GM12865 (cell line): ENCODE measurements around the gene ARHGEF2.
A peak's percentile ranks its signal among the peaks of the same experiment; 100 is the strongest.
"Not testable (repeated sequence)": the region's sequence is repeated elsewhere in the genome, so short reads cannot be mapped to it uniquely, and the experiment has no call there.

Source experiments
- DNase-seq: peaks from one replicate; pipeline ENCODE4 v3.0.0; 2010; ENCODE audit warnings: low read depth
- H3K4me3 ChIP-seq: 2 replicates; pipeline ENCODE4 v1.5.1; 2011; ENCODE audit warnings: mild to moderate bottlenecking, low read depth, low read length, control low read depth
- TF ChIP-seq, protein P1 (sequence below): IDR thresholded peaks from 2 replicates; pipeline ENCODE4 v1.5.1; 2011; ENCODE audit warnings: low read length, control low read depth, low read depth, inconsistent platforms; ENCODE audit not compliant: insufficient read depth; ENCODE audit errors: missing control alignments

The ARHGEF2 gene

DNA sequence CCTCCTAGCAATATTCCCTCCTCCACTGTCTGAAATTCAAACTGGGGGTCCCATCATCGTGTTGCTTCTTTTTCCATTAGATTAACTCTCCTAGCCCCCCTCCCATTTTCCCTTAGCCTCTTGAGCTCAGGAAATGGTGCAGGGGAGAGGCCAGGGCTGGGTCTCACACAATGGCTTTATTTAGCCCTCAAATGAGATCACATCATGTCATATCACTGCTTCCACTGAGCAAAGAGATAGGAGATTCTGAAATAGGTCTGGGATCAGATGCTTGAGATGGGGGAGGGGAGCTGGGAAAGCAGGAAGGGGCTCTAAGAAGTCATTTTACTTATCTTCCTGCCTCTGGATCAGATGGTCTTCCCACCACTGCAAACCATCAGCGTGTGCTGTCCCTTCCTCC, 17.8 kb upstream of the ARHGEF2 start:
- TF ChIP-seq, protein P1, sequence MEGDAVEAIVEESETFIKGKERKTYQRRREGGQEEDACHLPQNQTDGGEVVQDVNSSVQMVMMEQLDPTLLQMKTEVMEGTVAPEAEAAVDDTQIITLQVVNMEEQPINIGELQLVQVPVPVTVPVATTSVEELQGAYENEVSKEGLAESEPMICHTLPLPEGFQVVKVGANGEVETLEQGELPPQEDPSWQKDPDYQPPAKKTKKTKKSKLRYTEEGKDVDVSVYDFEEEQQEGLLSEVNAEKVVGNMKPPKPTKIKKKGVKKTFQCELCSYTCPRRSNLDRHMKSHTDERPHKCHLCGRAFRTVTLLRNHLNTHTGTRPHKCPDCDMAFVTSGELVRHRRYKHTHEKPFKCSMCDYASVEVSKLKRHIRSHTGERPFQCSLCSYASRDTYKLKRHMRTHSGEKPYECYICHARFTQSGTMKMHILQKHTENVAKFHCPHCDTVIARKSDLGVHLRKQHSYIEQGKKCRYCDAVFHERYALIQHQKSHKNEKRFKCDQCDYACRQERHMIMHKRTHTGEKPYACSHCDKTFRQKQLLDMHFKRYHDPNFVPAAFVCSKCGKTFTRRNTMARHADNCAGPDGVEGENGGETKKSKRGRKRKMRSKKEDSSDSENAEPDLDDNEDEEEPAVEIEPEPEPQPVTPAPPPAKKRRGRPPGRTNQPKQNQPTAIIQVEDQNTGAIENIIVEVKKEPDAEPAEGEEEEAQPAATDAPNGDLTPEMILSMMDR, result no peak
- no peak overlapping the region for H3K4me3 ChIP-seq
- DNase-seq, result no peak

DNA sequence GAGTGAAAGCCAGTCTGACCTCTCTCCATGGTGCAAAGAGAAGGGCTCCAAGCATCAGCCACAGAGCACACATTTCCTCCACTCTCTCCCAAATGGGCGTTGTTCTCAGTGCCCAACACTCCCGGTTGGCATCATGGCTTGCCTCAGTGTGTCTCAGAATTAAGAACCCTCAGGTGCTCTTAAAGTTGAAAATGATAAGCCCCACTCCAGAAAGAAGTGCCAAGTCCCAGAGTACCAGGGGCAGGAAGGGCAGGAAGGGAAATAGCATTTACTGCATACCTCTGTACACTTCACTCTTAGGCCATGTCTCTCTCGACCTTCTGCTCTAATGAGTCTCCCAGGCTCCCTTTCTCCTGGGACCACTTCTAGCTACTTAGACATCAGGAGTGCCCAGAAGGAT, 15.2 kb upstream of the ARHGEF2 start:
- DNase-seq, result no peak
- no peak overlapping the region for H3K4me3 ChIP-seq
- TF ChIP-seq, protein P1, result no peak

DNA sequence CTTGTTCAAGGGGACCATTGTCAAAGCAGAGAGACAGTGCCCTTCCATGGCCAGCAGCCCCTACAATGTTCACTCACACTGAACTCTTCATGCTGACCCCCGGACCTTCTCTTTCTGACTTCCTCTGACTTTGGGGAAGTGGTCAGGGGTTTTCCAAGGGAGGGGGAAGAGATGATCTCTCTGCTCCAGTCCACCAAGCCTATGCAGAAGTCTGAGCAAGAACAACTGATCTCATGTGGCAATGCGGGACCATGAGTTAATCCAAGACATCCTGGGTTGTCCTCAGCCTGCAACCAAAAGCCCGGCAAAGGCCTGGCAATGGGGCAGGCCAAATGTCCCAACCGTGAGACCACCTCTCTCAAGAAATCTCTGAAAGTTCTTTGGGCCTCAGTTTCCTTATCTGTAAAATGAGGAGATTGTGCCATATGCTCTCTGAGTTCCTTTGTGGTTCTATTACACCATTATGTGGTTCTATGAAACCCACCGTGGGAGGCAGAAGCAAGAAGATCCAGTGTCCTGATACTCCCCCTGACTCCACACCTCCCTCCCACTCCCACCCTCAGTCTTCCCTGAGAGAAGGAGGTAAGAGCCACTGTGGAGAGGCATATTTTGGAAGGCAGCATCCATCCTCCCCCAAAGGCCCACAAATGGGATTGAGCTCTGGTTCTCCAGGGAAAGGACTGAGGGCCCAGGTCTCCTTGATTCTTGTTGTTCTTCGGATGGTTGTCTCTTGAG, 11.8 kb upstream of the ARHGEF2 start:
- peak; percentile 52 for DNase-seq
- TF ChIP-seq, protein P1, result no peak
- no peak overlapping the region for H3K4me3 ChIP-seq

DNA sequence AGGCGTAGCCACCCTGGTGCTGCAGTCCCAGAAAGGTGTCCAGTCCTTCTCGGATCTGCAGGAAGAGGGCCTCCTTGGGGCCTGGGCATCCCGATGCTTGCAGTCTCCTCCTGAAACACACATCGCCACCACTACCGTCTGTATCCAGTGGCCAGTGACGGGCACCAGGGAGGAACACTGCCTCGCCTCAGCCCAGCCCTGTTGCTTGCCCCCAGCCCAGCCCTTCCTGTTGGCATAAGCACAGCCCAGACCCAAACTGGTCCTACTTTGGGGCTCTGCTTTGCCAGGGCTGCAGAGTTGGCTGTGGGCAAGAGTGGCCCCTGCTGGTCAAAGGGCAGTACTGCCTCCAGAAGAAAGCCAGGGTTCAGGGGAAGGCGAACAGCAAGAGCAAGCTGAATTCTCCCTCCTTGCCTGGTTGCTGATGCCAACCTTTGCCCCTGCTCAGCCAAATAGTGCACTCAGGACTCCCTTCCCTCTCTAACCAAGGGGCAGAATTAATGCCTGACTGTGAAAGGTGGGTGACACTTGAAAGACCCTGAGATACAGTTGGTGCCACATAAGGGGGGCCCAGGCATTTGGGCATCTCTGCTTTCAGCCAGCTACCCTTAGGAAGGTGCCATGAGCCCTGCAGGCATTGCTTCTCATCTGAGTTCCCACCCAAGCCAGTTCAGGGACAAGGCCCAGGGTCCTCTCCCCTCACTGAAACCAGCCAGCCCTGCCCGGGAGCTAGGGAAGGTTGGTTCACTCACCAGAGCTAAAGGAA, 11.1 kb upstream of the ARHGEF2 start:
- peak; percentile 83 for DNase-seq
- no peak overlapping the region for H3K4me3 ChIP-seq
- TF ChIP-seq, protein P1, result peak; percentile 99

DNA sequence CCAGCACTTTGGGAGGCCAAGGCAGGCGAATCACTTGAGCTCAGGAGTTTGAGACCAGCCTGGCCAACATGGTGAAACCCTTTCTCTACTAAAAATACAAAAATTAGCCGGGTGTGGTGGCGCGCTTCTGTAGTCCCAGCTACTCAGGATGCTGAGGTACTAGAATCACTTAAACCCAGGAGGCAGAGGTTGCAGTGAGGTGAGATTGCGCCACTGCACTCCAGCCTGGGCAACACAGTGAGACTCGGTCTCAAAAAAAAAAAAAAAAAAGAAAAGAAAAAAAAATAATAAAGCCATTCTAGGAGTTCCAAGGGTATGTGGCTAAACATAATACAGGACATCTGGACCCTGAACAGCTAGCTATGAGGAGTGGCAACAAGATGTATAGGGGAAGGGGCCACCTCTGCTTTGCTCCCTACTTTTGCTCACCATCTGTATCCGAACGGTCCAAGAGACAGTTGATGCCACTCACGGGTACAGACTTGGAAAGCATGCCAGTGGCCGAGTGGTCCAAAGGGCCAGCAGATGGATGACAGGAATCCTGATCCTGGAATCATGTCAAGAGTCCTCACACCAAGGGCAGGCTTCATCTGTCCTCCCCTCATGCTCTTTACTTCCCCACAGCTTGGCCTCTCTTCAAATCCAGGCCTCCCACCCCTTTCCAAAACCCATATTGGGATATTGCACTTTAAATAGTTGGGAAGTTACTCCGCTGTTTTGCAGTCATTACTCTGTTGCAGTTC, 6.7 kb upstream of the ARHGEF2 start:
- not testable (repeated sequence) for DNase-seq, H3K4me3 ChIP-seq

DNA sequence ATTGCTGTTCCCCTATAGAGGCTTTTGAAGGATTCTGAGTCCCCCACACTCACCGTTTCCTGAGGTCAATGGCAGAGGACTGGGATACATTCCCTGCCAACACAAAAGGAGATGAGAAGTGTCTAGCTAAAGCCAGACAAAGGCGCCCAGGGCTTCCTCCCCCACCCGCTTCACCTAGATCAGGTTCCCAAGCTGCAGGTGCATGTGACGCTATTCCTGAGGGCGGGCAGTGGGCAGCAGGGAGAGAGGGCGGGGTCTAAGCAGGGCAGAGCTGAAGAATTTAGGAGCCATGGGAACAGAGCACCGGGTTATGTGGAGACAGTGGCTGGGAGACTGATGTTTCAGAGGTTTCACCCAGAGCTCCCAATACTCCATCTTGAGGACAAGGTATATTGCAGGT, 6.0 kb upstream of the ARHGEF2 start:
- H3K4me3 ChIP-seq, result no peak overlapping the region
- no peak for DNase-seq
- TF ChIP-seq, protein P1, result no peak
